Chondrocyte (in vitro differentiated cells): ENCODE results near the gene C5. TPM values are rescaled to one million over a fixed set of nuclear protein-coding genes. Genes with fewer than 3 reads are reported as not detected.

Source experiments
- DNase-seq: peaks from one replicate; pipeline ENCODE4 v3.0.0; 2021; ENCODE audit warnings: mixed read lengths, low spot score
- H3K27ac Mint-ChIP-seq: one replicate; pipeline ENCODE4 v1.8.0; 2021; ENCODE audit warnings: mild to moderate bottlenecking, moderate library complexity, mixed read lengths; ENCODE audit not compliant: unreplicated experiment
- H3K27me3 Mint-ChIP-seq: 2 replicates; pipeline ENCODE4 v1.8.0; 2021; ENCODE audit warnings: low read depth, mixed read lengths
- H3K36me3 Mint-ChIP-seq: 2 replicates; pipeline ENCODE4 v1.8.0; 2021; ENCODE audit warnings: low read depth, mixed read lengths
- H3K4me1 Mint-ChIP-seq: 2 replicates; pipeline ENCODE4 v1.8.0; 2021; ENCODE audit warnings: low read depth, mild to moderate bottlenecking, mixed read lengths
- H3K4me3 Mint-ChIP-seq: one replicate; pipeline ENCODE4 v1.8.0; 2021; ENCODE audit warnings: mild to moderate bottlenecking, moderate library complexity, mixed read lengths; ENCODE audit not compliant: unreplicated experiment
- H3K9me3 Mint-ChIP-seq: 2 replicates; pipeline ENCODE4 v1.8.0; 2021; ENCODE audit warnings: low read depth, mixed read lengths
- CTCF ChIP-seq: fragments of 200-600 bp; sonication (generic); IDR thresholded peaks from 2 replicates; pipeline ENCODE4 v1.5.0; 2021; ENCODE audit warnings: antibody characterized with exemption, mild to moderate bottlenecking, moderate library complexity
- total RNA-seq: library from RNA; stranded (reverse); gene quantifications from 3 replicates; pipeline ENCODE4 v1.2.1, GENCODE V29; 2021

Gene C5
- total RNA-seq, 1 donor from 2014 or later = 3.0 TPM

GRCh38 chr9:120940573-120940972 lies 109.5 kb downstream of the C5 start:
- peaks cover 68% of the 10 kb centered on the region for H3K4me1 Mint-ChIP-seq
- no peaks in the 10 kb centered on the region for H3K9me3 Mint-ChIP-seq
- TF ChIP-seq CTCF = no peak

GRCh38 chr9:120938851-120939250 lies 111.2 kb downstream of the C5 start:
- no peak for DNase-seq
- no peaks in the 10 kb centered on the region for H3K36me3 Mint-ChIP-seq
- H3K4me3 Mint-ChIP-seq = no peak overlapping the region
- no peak overlapping the region for H3K27ac Mint-ChIP-seq
- TF ChIP-seq CTCF = no peak
- H3K9me3 Mint-ChIP-seq = no peaks in the 10 kb centered on the region
- H3K4me1 Mint-ChIP-seq = peaks cover 76% of the 10 kb centered on the region
- H3K27me3 Mint-ChIP-seq = no peaks in the 10 kb centered on the region

More at GRCh38 chr9:120940573-120940972, 109.5 kb downstream of the C5 start:
- Mint-ChIP-seq H3K27me3 (no peaks in the 10 kb centered on the region), H3K4me3 (no peak overlapping the region), H3K36me3 (no peaks in the 10 kb centered on the region), H3K27ac (peak overlapping the region; percentile 90)
- DNase-seq = no peak

GRCh38 chr9:120937596-120937995 lies 112.5 kb downstream of the C5 start:
- Mint-ChIP-seq H3K27ac (peak overlapping the region; percentile 99), H3K4me1 (peaks cover 84% of the 10 kb centered on the region), H3K4me3 (no peak overlapping the region), H3K27me3 (no peaks in the 10 kb centered on the region), H3K9me3 (no peaks in the 10 kb centered on the region), H3K36me3 (no peaks in the 10 kb centered on the region)
- DNase-seq = no peak
- no peak for TF ChIP-seq CTCF

GRCh38 chr9:120937127-120937526 lies 112.9 kb downstream of the C5 start:
- TF ChIP-seq CTCF = no peak
- no peak overlapping the region for H3K4me3 Mint-ChIP-seq
- peaks cover 84% of the 10 kb centered on the region for H3K4me1 Mint-ChIP-seq
- peak overlapping the region; percentile 99 for H3K27ac Mint-ChIP-seq
- no peak for DNase-seq
- H3K27me3 Mint-ChIP-seq = no peaks in the 10 kb centered on the region
- no peaks in the 10 kb centered on the region for H3K9me3 Mint-ChIP-seq
- no peaks in the 10 kb centered on the region for H3K36me3 Mint-ChIP-seq

GRCh38 chr9:120936764-120937122 lies 113.3 kb downstream of the C5 start:
- peak; percentile 24 for TF ChIP-seq CTCF
- Mint-ChIP-seq H3K9me3 (no peaks in the 10 kb centered on the region), H3K27me3 (no peaks in the 10 kb centered on the region), H3K4me3 (no peak overlapping the region), H3K27ac (peak overlapping the region; percentile 99), H3K4me1 (peaks cover 84% of the 10 kb centered on the region), H3K36me3 (no peaks in the 10 kb centered on the region)
- no peak for DNase-seq
